ENCODE measurements around the gene BCL7A. TPM values are rescaled to one million over a fixed set of nuclear protein-coding genes. Genes with fewer than 3 reads are reported as not detected.

Gene BCL7A
- total and polyA plus RNA-seq, 9 of the 15 experiments (the other 6 are each of a cell fraction or from before 2014, with no cell fraction given) = 0.25 to 21.9 (median 14.9) TPM

GRCh38 chr12:122078141-122079032 is 56.7 kb downstream of the BCL7A start, which contains the start of gene MLXIP (continued):
- TF ChIP-seq RBM22 (IDR thresholded peaks at IDR 0.05; ENCODE audit: low read depth, low read length, poor library complexity, severe bottlenecking) = peak; percentile 62
- TF ChIP-seq HEY1 (CRISPR knock-in tag; IDR thresholded peaks at IDR 0.05; ENCODE audit: borderline replicate concordance) = no peak
- no peak for TF ChIP-seq PBX2 (CRISPR knock-in tag; IDR thresholded peaks at IDR 0.05; ENCODE audit: low read depth)
- no peak for TF ChIP-seq PBX2 (tag; conservative IDR thresholded peaks at IDR 0.05; ENCODE audit: low read depth)
- no peak for TF ChIP-seq PHB (CRISPR knock-in tag; IDR thresholded peaks at IDR 0.05)
- TF ChIP-seq E2F1 (CRISPR knock-in tag; IDR thresholded peaks at IDR 0.05) = peak; percentile 67; the same call in 1 of the 2 replicates
- no peak for TF ChIP-seq CBX2 (IDR thresholded peaks at IDR 0.05; ENCODE audit: insufficient read depth, low read length, poor library complexity, severe bottlenecking)
- no peak for TF ChIP-seq STAT5B (CRISPR knock-in tag; IDR thresholded peaks at IDR 0.05)
- TF ChIP-seq MAX (CRISPR knock-in tag; IDR thresholded peaks at IDR 0.05) = peak; percentile 98
- peak; percentile 92 for TF ChIP-seq CREM (IDR thresholded peaks at IDR 0.05; ENCODE audit: low read depth)
- no peak for TF ChIP-seq KDM2B (CRISPR knock-in tag; IDR thresholded peaks at IDR 0.05)
- TF ChIP-seq NR4A1 (CRISPR knock-in tag; IDR thresholded peaks at IDR 0.05) = 0 out of 2 replicates have a peak, but pooled peaks have one; percentile 60
- peak; percentile 72 for TF ChIP-seq NR4A1 (tag; IDR thresholded peaks at IDR 0.05)
- TF ChIP-seq IRF9 (tag; IDR thresholded peaks at IDR 0.05) = no peak
- no peak for TF ChIP-seq ZNF217 (CRISPR knock-in tag; IDR thresholded peaks at IDR 0.05)
- TF ChIP-seq IRF2 (CRISPR knock-in tag; IDR thresholded peaks at IDR 0.05) = no peak
- TF ChIP-seq TCF3 (CRISPR knock-in tag; IDR thresholded peaks at IDR 0.05) = peak; percentile 45; the same call in 1 of the 2 replicates
- no peak for TF ChIP-seq IRF1 (CRISPR knock-in tag; IDR thresholded peaks at IDR 0.05; ENCODE audit: borderline replicate concordance)
- 0 out of 2 replicates have a peak, but pooled peaks have one; percentile 31 for TF ChIP-seq PHTF2 (CRISPR knock-in tag; IDR thresholded peaks at IDR 0.05)
- TF ChIP-seq NR2F6 (CRISPR knock-in tag; IDR thresholded peaks at IDR 0.05) = no peak
- TF ChIP-seq BCL6 (CRISPR knock-in tag; IDR thresholded peaks at IDR 0.05) = no peak
- TF ChIP-seq NR2C2 (CRISPR knock-in tag; IDR thresholded peaks at IDR 0.05) = 0 out of 2 replicates have a peak, but pooled peaks have one; percentile 26
- TF ChIP-seq NR2C2 (tag; IDR thresholded peaks at IDR 0.05) = peak; percentile 65; the same call in 1 of the 2 replicates
